ENCODE results near the gene TMEM106B. TPM values are rescaled to one million over a fixed set of nuclear protein-coding genes. Genes with fewer than 3 reads are reported as not detected.

Gene TMEM106B
- total RNA-seq, 2 experiments from 2014 or later: 5.6 to 9.6 TPM

DNA sequence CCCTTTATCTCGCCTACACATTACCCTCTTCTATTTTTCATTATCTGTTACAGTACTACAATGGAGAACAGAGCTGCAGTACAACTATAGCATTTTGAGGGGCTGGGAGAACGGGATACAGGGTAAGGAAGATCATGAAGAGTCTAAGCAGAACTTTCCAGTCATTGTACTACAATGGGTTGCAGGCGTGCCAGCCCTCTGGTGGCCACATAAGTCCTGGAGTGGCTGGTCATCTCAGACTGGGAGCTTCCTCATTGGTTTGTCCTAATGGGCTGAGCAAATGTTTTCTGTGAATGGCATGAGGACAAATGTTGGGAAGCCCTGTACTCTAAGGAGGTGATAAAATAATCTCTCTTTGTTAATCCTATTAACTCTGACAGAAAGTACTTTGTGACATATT lies 33.0 kb downstream of the TMEM106B start:
- DNase-seq (ENCODE audit: low spot score): no peak
- Histone ChIP-seq H3K4me1 (ENCODE audit: insufficient read depth, low read length, poor library complexity, severe bottlenecking) (no peaks in the 10 kb centered on the region), H4K20me1 (ENCODE audit: insufficient read depth, low read length) (no peaks in the 10 kb centered on the region), H3K4me3 (ENCODE audit: low read depth, low read length, poor library complexity, severe bottlenecking) (no peak overlapping the region), H2AFZ (ENCODE audit: low read length) (no peak overlapping the region), H3K9me3 (ENCODE audit: low read length) (no peaks in the 10 kb centered on the region), H3K79me2 (ENCODE audit: insufficient read depth, low read depth, low read length) (no peaks in the 10 kb centered on the region), H3K9me2 (ENCODE audit: insufficient read depth, low read length) (no peaks in the 10 kb centered on the region), H3K36me3 (ENCODE audit: insufficient read depth, low read length) (no peaks in the 10 kb centered on the region), H3K4me2 (ENCODE audit: low read length) (no peak overlapping the region), H3K27ac (ENCODE audit: low read depth, low read length, poor library complexity, severe bottlenecking) (no peak overlapping the region)
- ChIA-PET POLR2A (no interaction called here), CTCF (ENCODE audit: unreplicated experiment) (no interaction called here)
- BruUV-seq (replicated peaks): no TSS peak
- TF ChIP-seq, protein P1, sequence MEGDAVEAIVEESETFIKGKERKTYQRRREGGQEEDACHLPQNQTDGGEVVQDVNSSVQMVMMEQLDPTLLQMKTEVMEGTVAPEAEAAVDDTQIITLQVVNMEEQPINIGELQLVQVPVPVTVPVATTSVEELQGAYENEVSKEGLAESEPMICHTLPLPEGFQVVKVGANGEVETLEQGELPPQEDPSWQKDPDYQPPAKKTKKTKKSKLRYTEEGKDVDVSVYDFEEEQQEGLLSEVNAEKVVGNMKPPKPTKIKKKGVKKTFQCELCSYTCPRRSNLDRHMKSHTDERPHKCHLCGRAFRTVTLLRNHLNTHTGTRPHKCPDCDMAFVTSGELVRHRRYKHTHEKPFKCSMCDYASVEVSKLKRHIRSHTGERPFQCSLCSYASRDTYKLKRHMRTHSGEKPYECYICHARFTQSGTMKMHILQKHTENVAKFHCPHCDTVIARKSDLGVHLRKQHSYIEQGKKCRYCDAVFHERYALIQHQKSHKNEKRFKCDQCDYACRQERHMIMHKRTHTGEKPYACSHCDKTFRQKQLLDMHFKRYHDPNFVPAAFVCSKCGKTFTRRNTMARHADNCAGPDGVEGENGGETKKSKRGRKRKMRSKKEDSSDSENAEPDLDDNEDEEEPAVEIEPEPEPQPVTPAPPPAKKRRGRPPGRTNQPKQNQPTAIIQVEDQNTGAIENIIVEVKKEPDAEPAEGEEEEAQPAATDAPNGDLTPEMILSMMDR (conservative IDR thresholded peaks at IDR 0.05; ENCODE audit: low read length): 0 out of 2 replicates have a peak, but pooled peaks have one; percentile 24
- no peak for TF ChIP-seq EZH2phosphoT487 (IDR thresholded peaks at IDR 0.05; ENCODE audit: borderline replicate concordance, low read depth, low read length)
- intact Hi-C loops (cut with micrococcal nuclease; ENCODE audit: unreplicated experiment): no loop called here

DNA sequence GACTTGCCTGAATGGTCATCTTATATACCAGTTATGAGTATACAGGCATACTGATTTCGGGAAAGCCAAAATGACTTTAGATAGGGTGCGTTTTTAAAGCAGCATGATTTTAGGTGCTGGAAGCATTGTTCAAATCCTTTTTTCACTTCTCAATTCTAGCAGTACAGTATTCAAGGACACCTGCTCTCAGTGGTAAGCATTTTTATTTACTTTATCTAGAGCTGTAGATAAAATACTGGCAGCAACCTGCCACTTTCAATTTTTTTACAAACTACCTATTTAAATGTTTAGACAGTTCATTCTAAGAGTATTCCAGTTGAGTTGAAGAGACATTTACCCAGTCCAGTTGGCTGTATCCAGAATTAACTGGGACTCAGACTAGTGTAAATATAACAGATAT lies 33.6 kb downstream of the TMEM106B start:
- POLR2A ChIA-PET: interaction anchor here (0.6 to 0.7 kb wide), 2 partner anchors 61 to 1931 kb away, joined by 3 to 4 read pairs; no protein-coding TSS in a partner anchor
- H3K4me2 ChIP-seq (ENCODE audit: low read length): no peak overlapping the region
- no peak overlapping the region for H3K4me3 ChIP-seq (ENCODE audit: low read depth, low read length, poor library complexity, severe bottlenecking)
- H3K79me2 ChIP-seq (ENCODE audit: insufficient read depth, low read depth, low read length): no peaks in the 10 kb centered on the region
- no peaks in the 10 kb centered on the region for H3K36me3 ChIP-seq (ENCODE audit: insufficient read depth, low read length)
- no peaks in the 10 kb centered on the region for H3K4me1 ChIP-seq (ENCODE audit: insufficient read depth, low read length, poor library complexity, severe bottlenecking)
- no TSS peak for BruUV-seq (replicated peaks)
- no peak for DNase-seq (ENCODE audit: low spot score)
- H2AFZ ChIP-seq (ENCODE audit: low read length): no peak overlapping the region
- H4K20me1 ChIP-seq (ENCODE audit: insufficient read depth, low read length): no peaks in the 10 kb centered on the region
- CTCF ChIA-PET (ENCODE audit: unreplicated experiment): no interaction called here
- no peaks in the 10 kb centered on the region for H3K9me2 ChIP-seq (ENCODE audit: insufficient read depth, low read length)
- TF ChIP-seq, protein P1 (conservative IDR thresholded peaks at IDR 0.05; ENCODE audit: low read length): no peak
- TF ChIP-seq EZH2phosphoT487 (IDR thresholded peaks at IDR 0.05; ENCODE audit: borderline replicate concordance, low read depth, low read length): no peak
- no peak overlapping the region for H3K27ac ChIP-seq (ENCODE audit: low read depth, low read length, poor library complexity, severe bottlenecking)
- intact Hi-C loops (cut with micrococcal nuclease; ENCODE audit: unreplicated experiment): no loop called here
- H3K9me3 ChIP-seq (ENCODE audit: low read length): no peaks in the 10 kb centered on the region

DNA sequence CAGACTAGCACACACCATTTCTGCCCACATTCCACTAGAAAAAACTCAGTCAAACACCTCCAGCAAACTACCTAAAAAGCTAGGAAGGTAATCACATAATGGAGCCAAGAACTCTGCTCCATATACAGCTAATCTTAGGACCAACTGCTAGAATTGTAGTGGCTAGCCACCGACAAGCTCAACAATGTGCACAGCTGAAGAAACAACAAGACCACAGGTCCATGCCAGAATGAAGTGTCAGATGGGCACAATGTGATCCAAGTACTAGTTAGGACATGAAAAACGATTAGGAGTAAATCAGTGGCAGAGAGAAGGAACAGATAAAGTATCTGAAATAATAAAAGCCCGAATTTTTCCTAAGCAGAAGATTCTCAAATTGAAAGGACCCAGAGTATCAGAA lies 38.6 kb downstream of the TMEM106B start:
- no peaks in the 10 kb centered on the region for H3K9me3 ChIP-seq (ENCODE audit: low read length)
- H3K4me2 ChIP-seq (ENCODE audit: low read length): no peak overlapping the region
- CTCF ChIA-PET (ENCODE audit: unreplicated experiment): no interaction called here
- no peaks in the 10 kb centered on the region for H4K20me1 ChIP-seq (ENCODE audit: insufficient read depth, low read length)
- TF ChIP-seq, protein P1 (conservative IDR thresholded peaks at IDR 0.05; ENCODE audit: low read length): no peak
- TF ChIP-seq EZH2phosphoT487 (IDR thresholded peaks at IDR 0.05; ENCODE audit: borderline replicate concordance, low read depth, low read length): no peak
- no peaks in the 10 kb centered on the region for H3K36me3 ChIP-seq (ENCODE audit: insufficient read depth, low read length)
- no peak for DNase-seq (ENCODE audit: low spot score)
- H3K27ac ChIP-seq (ENCODE audit: low read depth, low read length, poor library complexity, severe bottlenecking): no peak overlapping the region
- no TSS peak for BruUV-seq (replicated peaks)
- POLR2A ChIA-PET: interaction anchor here (1.9 kb wide), 1 partner anchor 10 kb away, joined by 5 read pairs; no protein-coding TSS in a partner anchor
- no peaks in the 10 kb centered on the region for H3K9me2 ChIP-seq (ENCODE audit: insufficient read depth, low read length)
- intact Hi-C loops (cut with micrococcal nuclease; ENCODE audit: unreplicated experiment): no loop called here
- no peaks in the 10 kb centered on the region for H3K4me1 ChIP-seq (ENCODE audit: insufficient read depth, low read length, poor library complexity, severe bottlenecking)
- H3K4me3 ChIP-seq (ENCODE audit: low read depth, low read length, poor library complexity, severe bottlenecking): no peak overlapping the region
- H2AFZ ChIP-seq (ENCODE audit: low read length): no peak overlapping the region
- H3K79me2 ChIP-seq (ENCODE audit: insufficient read depth, low read depth, low read length): no peaks in the 10 kb centered on the region

Data from OCI-LY7 (cell line).